HG03039 (cell line): ENCODE data around the gene RTL1.

Experiments
- ATAC-seq: cut with Tn5 transposase; IDR thresholded peaks from one replicate; pipeline ENCODE4 v1.9.1; 2021; ENCODE audit warnings: mild to moderate bottlenecking, moderate library complexity; ENCODE audit not compliant: unreplicated experiment

The RTL1 gene

GRCh38 chr14:100882991-100883788 lies 20.3 kb downstream of the RTL1 start:
- ATAC-seq, result no peak

GRCh38 chr14:100882026-100882967 lies 21.2 kb downstream of the RTL1 start:
- ATAC-seq, result no peak

GRCh38 chr14:100881211-100882025 lies 22.1 kb downstream of the RTL1 start:
- ATAC-seq, result no peak

- no peak for ATAC-seq
Observed at GRCh38 chr14:100880271-100881101, 23.0 kb downstream of the RTL1 start.

- ATAC-seq, result no peak
Observed at GRCh38 chr14:100879782-100880181, 23.7 kb downstream of the RTL1 start.

GRCh38 chr14:100879194-100879593 lies 24.3 kb downstream of the RTL1 start:
- ATAC-seq, result no peak

- ATAC-seq, result no peak
Observed at GRCh38 chr14:100878271-100879146, 25.0 kb downstream of the RTL1 start.

- ATAC-seq, result no peak
Observed at GRCh38 chr14:100875861-100876590, 27.5 kb downstream of the RTL1 start.

GRCh38 chr14:100875126-100875525 lies 28.4 kb downstream of the RTL1 start:
- ATAC-seq, result no peak

- no peak for ATAC-seq
Observed at GRCh38 chr14:100874411-100875091, 29.0 kb downstream of the RTL1 start.

GRCh38 chr14:100874051-100874410 lies 29.5 kb downstream of the RTL1 start:
- no peak for ATAC-seq

GRCh38 chr14:100873096-100873482 lies 30.4 kb downstream of the RTL1 start:
- ATAC-seq, result no peak

- no peak for ATAC-seq
Observed at GRCh38 chr14:100872259-100873095, 31.0 kb downstream of the RTL1 start.

GRCh38 chr14:100871234-100872186 lies 32.0 kb downstream of the RTL1 start:
- ATAC-seq, result no peak

- ATAC-seq, result no peak
Observed at GRCh38 chr14:100868621-100869370, 34.7 kb downstream of the RTL1 start.
